Activated CD8-positive, alpha-beta T cell treated with anti-CD3 and anti-CD28 coated beads, Interleukin-2, amount 10 ng/mL, durations not matched to agents 7 days and 5 days (primary cell): ENCODE results near the gene SULT1A1. TPM values are rescaled to one million over a fixed set of nuclear protein-coding genes. Genes with fewer than 3 reads are reported as not detected.
"Not testable (repeated sequence)": the region's sequence is repeated elsewhere in the genome, so short reads cannot be mapped to it uniquely, and the experiment has no call there.

Source experiments
- ATAC-seq: fragments of 150-1000 bp; cut with Tn5 transposase; one replicate; pipeline ENCODE4 v1.10.0; 2021; ENCODE audit warnings: moderate library complexity
- CTCF ChIA-PET: fragments of 350-600 bp; sonication (Branson Sonifier 250); formaldehyde crosslinking; loops from one replicate; lab custom pipeline; 2021; ENCODE audit warnings: antibody characterized with exemption; lab: Charles Lee
- POLR2A ChIA-PET: fragments of 350-600 bp; sonication (Branson Sonifier 250); formaldehyde crosslinking; loops from one replicate; lab custom pipeline; 2021; ENCODE audit warnings: antibody characterized with exemption; lab: Charles Lee
- DNase-seq: peaks from one replicate; pipeline ENCODE4 v3.0.0-alpha.2; 2020
- H3K27ac Mint-ChIP-seq: one replicate; pipeline ENCODE4 v1.8.0; 2021; ENCODE audit warnings: mild to moderate bottlenecking, mixed read lengths
- H3K27me3 Mint-ChIP-seq: one replicate; pipeline ENCODE4 v1.8.0; 2021; ENCODE audit warnings: low read depth, mixed read lengths
- H3K36me3 Mint-ChIP-seq: one replicate; pipeline ENCODE4 v1.8.0; 2021; ENCODE audit warnings: low read depth, mixed read lengths
- H3K4me1 Mint-ChIP-seq: one replicate; pipeline ENCODE4 v1.8.0; 2021; ENCODE audit warnings: low read depth, mixed read lengths
- H3K4me3 Mint-ChIP-seq: one replicate; pipeline ENCODE4 v1.8.0; 2021; ENCODE audit warnings: mild to moderate bottlenecking, mixed read lengths
- H3K9me3 Mint-ChIP-seq: one replicate; pipeline ENCODE4 v1.8.0; 2022; ENCODE audit warnings: mixed read lengths; ENCODE audit not compliant: insufficient read depth
- total RNA-seq, 2 experiments: library from RNA; stranded (reverse); gene quantifications; one replicate each; pipeline ENCODE4 v1.2.3, GENCODE V29; 2021

The SULT1A1 gene
- total RNA-seq, 2 experiments from 2014 or later: 11.8 to 13.0 TPM

DNA sequence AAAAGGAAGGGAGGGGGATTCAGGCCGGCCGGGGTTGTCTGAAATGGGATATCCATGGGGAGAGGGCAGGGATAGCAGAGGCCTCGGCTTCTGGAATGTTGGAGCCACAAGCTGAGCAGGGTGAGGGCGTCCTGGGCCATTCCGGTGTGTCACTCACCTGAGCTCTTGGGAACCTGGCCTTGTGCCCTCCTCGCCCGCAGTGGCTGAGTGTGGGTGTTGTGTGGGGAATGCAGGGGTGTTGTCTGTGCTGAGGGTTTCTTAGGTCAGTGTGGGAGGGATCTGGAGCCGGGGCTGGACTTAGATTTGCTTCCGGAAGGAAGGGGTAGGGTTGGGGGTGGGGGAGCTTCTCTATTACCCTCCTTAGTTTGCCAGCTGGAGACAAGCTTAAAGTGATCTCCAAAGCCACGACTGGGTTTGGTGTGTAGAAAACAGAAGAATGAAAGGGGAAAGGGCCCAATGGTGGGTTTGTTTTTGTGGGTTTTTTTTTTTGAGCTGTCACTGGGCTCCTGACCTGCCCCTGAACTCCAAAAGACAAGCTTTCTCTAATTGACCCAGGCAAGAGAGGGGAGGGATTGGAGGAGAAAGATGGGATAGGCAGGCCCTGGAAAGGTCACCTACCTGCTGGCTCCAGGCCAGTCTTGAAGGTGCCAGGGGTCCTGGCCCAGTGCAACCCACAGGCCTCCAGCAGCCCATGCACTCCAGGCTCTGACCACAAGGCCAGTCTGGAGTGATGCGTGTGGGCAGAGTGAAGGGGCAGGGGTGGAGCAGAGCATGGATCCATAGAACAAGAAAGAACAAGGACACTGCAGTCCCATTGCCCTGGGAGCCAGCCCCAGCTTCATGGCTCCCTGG, 12.8 kb downstream of the SULT1A1 start, which contains the start of gene SULT1A2:
SULT1A2 (minus strand) TSS at position 211 of the 852 bp plus-strand sequence. CDS start 1,120 bp downstream, outside the sequence.
- DNase-seq (no peak), ATAC-seq (no peak)
- Mint-ChIP-seq H3K9me3 (no peaks in the 10 kb centered on the region), H3K27ac (peak within 1 kb of the TSS; percentile 34), H3K36me3 (peaks cover 3% of the 10 kb centered on the region), H3K4me3 (no peak within 1 kb of the TSS), H3K27me3 (no peaks in the 10 kb centered on the region), H3K4me1 (peaks cover 20% of the 10 kb centered on the region)
- ChIA-PET POLR2A (no interaction called here), CTCF (no interaction called here)

DNA sequence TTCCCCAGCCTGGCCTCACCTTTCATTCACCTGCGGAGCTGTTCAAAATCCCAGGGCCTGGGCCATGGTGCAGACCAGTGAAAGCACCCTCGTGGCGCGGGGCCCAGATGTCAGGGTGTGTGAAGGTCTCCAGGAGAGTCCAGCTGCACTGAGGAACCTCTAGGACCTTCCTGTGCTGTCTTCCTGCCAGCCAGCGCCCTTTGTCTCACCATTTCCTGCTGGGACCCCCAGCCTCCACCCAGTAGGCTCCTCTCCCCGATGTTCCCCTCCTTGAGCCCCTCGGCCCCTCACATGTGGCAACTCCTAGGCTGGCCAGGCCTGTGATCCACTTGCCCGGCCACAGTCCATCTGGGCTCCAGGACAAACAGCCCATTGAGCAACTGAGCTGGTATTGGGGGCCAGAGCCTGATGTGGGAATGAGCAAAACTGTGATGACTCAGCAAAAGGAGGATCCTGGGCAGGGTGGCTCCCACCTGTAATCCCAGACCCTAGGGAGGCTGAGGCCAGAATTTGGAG, 13.7 kb downstream of the SULT1A1 start:
- ChIA-PET POLR2A (no interaction called here), CTCF (no interaction called here)
- peaks cover 3% of the 10 kb centered on the region for H3K36me3 Mint-ChIP-seq
- no peak for DNase-seq
- no peaks in the 10 kb centered on the region for H3K9me3 Mint-ChIP-seq
- no peak overlapping the region for H3K27ac Mint-ChIP-seq
- H3K4me1 Mint-ChIP-seq: peaks cover 20% of the 10 kb centered on the region
- H3K27me3 Mint-ChIP-seq: no peaks in the 10 kb centered on the region
- no peak overlapping the region for H3K4me3 Mint-ChIP-seq
- no peak for ATAC-seq

DNA sequence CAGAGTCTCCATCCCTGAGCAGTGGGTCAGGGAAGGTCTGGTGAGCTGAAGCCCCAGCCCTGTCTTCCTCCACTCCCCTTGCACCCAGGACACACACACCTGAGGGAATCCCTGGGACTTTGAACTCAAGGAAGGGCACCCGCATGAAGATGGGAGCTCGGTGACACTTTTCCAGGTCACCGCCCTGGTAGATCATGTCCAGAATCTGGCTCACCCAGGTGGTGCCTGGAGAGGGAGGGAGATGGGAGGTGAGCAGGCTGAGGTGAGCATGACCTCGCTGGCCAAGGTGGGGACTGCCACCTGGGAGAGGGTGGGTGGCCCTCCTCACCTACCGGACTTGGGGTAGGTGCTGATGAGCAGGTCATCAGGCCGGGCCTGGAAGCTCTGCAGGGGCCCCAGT, 14.4 kb downstream of the SULT1A1 start:
- peaks cover 20% of the 10 kb centered on the region for H3K4me1 Mint-ChIP-seq
- CTCF ChIA-PET, H3K27me3 Mint-ChIP-seq, POLR2A ChIA-PET, ATAC-seq, H3K4me3 Mint-ChIP-seq, DNase-seq, H3K36me3 Mint-ChIP-seq, H3K9me3 Mint-ChIP-seq, H3K27ac Mint-ChIP-seq: not testable (repeated sequence)

DNA sequence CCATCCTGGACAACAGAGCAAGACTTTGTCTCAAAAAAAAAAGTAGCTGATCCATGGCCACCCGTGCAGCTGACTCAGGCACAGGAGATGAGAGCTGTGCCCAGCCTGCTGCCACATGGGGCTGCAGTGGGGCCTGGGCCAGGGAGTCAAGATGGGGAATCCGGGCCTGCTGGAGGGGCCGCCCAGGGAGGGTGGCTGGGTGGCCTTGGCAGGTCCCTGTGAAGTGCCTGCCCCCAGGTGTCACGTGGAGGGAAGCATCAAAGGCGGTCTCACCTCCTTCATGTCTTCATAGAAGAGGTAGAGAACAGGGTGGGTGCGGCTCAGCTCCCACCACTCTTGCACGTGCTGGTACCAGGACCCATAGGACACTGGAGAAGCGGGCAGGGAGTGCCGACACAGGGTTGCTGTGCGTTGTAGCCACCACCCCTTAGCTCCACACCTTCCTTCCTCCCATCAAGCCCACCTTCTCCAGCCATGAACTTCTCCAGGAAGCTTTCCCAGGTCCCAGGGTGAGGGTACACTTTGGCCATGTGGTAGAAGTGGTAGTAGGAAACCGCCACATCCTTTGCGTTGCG, 16.8 kb downstream of the SULT1A1 start:
- Mint-ChIP-seq H3K9me3 (no peaks in the 10 kb centered on the region), H3K4me1 (peaks cover 20% of the 10 kb centered on the region), H3K4me3 (no peak overlapping the region), H3K27ac (no peak overlapping the region), H3K27me3 (no peaks in the 10 kb centered on the region), H3K36me3 (peaks cover 25% of the 10 kb centered on the region)
- ChIA-PET CTCF (interaction anchor here (1.0 kb wide), 1 partner anchor 24 kb away, joined by 4 read pairs; no protein-coding TSS in a partner anchor), POLR2A (interaction anchor here (0.6 kb wide), 2 partner anchors 99 to 415 kb away, joined by 3 read pairs; partner anchors contain the start of gene APOBR)
- DNase-seq (no peak), ATAC-seq (no peak)

DNA sequence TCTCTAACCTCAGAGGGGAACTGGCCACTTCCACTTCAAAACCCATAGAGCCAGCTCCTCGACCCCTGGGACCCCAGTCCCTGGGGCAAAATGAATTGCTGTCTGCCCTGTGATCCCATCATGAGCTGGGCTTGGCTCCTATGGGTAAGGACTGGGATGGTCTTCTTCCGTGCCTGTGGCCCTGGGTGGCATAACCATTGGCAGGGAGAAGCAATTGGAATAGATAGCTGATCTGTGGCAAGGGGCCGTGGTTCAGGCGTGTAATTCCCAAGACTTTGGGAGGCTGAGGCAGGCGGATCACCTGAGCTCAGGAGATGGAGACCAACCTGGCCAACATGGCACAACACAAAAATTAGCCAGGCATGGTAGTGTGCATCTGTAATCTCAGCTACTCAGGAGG, 17.3 kb downstream of the SULT1A1 start:
- DNase-seq: no peak
- no peak for ATAC-seq
- Mint-ChIP-seq H3K27me3 (no peaks in the 10 kb centered on the region), H3K9me3 (no peaks in the 10 kb centered on the region), H3K27ac (no peak overlapping the region), H3K4me3 (no peak overlapping the region), H3K4me1 (peaks cover 20% of the 10 kb centered on the region), H3K36me3 (peaks cover 25% of the 10 kb centered on the region)
- ChIA-PET POLR2A (interaction anchor here (0.6 kb wide), 1 partner anchor 414 kb away, joined by 3 read pairs; no protein-coding TSS in a partner anchor), CTCF (interaction anchor here (1.0 kb wide), 1 partner anchor 24 kb away, joined by 4 read pairs; no protein-coding TSS in a partner anchor)

DNA sequence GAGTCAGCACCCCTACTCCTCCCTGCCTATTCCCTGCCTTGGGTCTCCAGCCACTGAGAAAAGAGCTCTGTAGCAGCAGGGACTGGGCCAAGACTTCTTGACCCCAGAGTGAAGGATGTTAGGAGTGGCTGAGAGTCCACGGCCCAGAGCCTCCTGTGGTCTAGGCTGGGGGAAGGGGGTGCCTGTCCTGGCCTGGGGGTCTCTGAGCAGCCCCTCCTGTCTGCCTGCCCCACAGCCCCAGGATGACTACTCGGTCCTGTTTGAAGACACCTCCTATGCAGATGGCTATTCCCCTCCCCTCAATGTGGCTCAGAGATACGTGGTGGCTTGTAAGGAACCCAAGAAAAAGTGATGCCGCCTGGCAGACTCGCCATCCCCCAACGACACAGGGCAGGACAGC, 18.5 kb downstream of the SULT1A1 start:
- no peaks in the 10 kb centered on the region for H3K9me3 Mint-ChIP-seq
- H3K27ac Mint-ChIP-seq: no peak overlapping the region
- DNase-seq: no peak
- H3K36me3 Mint-ChIP-seq: peaks cover 34% of the 10 kb centered on the region
- H3K27me3 Mint-ChIP-seq: no peaks in the 10 kb centered on the region
- ChIA-PET POLR2A (no interaction called here), CTCF (no interaction called here)
- peaks cover 10% of the 10 kb centered on the region for H3K4me1 Mint-ChIP-seq
- no peak for ATAC-seq
- no peak overlapping the region for H3K4me3 Mint-ChIP-seq

- ATAC-seq (no peak), DNase-seq (no peak)
- no peak overlapping the region for H3K27ac Mint-ChIP-seq
- peaks cover 10% of the 10 kb centered on the region for H3K4me1 Mint-ChIP-seq
- peaks cover 37% of the 10 kb centered on the region for H3K36me3 Mint-ChIP-seq
- no peaks in the 10 kb centered on the region for H3K27me3 Mint-ChIP-seq
- ChIA-PET CTCF (no interaction called here), POLR2A (no interaction called here)
- no peaks in the 10 kb centered on the region for H3K9me3 Mint-ChIP-seq
- no peak overlapping the region for H3K4me3 Mint-ChIP-seq
Measured at GRCh38 chr16:28590384-28591340, 19.2 kb downstream of the SULT1A1 start.

DNA sequence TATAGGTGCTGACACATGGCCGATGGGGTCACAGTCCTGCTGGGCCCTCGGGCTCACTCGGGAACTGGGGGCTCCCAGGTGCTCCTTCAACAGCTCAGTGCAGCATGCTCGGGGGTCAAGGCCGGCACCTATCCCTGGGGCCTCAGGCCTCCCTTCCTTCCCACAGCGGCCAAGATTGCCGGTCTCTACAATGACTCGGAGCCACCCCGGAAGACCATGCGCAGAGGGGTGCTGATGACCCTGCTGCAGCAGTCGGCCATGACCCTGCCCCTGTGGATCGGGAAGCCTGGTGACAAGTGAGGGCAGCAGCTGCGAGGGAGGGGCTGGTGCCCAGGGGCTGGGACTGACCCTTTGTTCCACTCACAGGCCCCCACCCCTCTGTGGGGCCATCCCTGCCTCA, 19.9 kb downstream of the SULT1A1 start:
- POLR2A ChIA-PET: no interaction called here
- ATAC-seq: no peak
- H3K27ac Mint-ChIP-seq: no peak overlapping the region
- peaks cover 40% of the 10 kb centered on the region for H3K36me3 Mint-ChIP-seq
- H3K4me1 Mint-ChIP-seq: peaks cover 10% of the 10 kb centered on the region
- CTCF ChIA-PET: no interaction called here
- no peak for DNase-seq
- H3K4me3 Mint-ChIP-seq: no peak overlapping the region
- H3K27me3 Mint-ChIP-seq: no peaks in the 10 kb centered on the region
- no peaks in the 10 kb centered on the region for H3K9me3 Mint-ChIP-seq

DNA sequence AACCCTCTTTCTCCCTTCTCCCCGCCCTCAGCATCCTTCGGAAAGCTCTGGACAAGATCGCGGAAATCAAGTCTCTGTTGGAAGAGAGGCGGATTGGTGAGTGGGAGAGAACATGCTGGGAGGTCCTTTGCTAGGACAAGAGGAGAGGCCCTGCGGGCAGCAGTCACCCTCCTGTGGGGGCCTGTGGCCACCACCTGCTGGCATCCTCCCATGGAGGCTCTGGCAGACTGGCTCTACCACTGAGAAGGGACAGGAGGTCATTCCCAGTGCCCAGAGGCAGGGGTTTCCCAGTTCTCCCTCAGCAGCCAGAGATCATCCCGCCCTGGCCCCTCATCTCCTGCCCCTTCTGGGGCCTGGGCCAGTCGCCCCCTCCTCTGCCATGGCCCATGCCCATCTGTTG, 20.8 kb downstream of the SULT1A1 start:
- no peaks in the 10 kb centered on the region for H3K27me3 Mint-ChIP-seq
- peaks cover 43% of the 10 kb centered on the region for H3K36me3 Mint-ChIP-seq
- ChIA-PET CTCF (no interaction called here), POLR2A (no interaction called here)
- DNase-seq (no peak), ATAC-seq (no peak)
- no peak overlapping the region for H3K4me3 Mint-ChIP-seq
- H3K9me3 Mint-ChIP-seq: no peaks in the 10 kb centered on the region
- H3K4me1 Mint-ChIP-seq: peaks cover 9% of the 10 kb centered on the region
- no peak overlapping the region for H3K27ac Mint-ChIP-seq

DNA sequence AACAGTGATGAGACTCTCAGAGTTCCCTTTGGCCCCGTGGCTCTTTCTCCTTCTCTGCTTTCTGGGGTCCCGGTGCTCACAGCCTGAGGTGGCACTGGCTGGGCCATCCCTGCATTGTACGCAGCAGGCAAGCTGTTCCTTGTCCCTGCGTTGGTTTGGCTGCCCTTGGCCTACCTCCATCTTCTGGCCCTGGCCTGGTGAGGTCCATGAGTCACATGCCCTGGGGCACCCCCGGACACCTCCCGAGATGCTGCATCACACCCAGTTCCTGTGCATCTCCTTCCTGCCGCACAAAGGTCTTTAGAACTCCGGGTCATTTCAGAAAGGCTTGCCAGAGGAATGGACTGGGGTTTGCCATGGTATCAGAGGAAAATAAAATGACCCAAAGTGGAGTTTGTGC, 22.5 kb downstream of the SULT1A1 start:
- no peak overlapping the region for H3K4me3 Mint-ChIP-seq
- no peaks in the 10 kb centered on the region for H3K27me3 Mint-ChIP-seq
- CTCF ChIA-PET: no interaction called here
- no peak for ATAC-seq
- no peaks in the 10 kb centered on the region for H3K9me3 Mint-ChIP-seq
- POLR2A ChIA-PET: no interaction called here
- DNase-seq: no peak
- H3K36me3 Mint-ChIP-seq: peaks cover 51% of the 10 kb centered on the region
- H3K27ac Mint-ChIP-seq: no peak overlapping the region
- H3K4me1 Mint-ChIP-seq: no peaks in the 10 kb centered on the region

DNA sequence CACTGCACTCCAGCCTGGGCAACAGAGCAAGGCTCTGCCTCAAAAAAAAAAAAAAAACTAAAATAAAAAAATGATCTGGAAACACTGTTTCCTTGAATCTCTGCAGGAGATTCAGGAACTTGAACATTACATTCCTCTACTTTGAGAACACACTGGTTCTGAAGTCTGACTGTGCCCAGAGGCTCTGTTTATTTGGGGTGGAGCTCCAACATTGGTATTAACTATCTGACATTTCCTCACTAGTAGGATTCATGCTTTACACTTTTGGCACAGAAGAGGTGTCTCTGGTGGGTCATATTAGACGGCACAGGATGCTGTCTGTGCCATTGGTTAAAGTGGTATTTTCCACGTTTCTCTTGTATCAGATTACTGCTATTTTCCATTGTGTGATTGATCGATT, 23.4 kb downstream of the SULT1A1 start:
- Mint-ChIP-seq H3K4me1 (no peaks in the 10 kb centered on the region), H3K9me3 (no peaks in the 10 kb centered on the region), H3K36me3 (peaks cover 56% of the 10 kb centered on the region), H3K27me3 (no peaks in the 10 kb centered on the region), H3K27ac (no peak overlapping the region), H3K4me3 (no peak overlapping the region)
- DNase-seq (no peak), ATAC-seq (no peak)
- CTCF ChIA-PET: no interaction called here
- POLR2A ChIA-PET: no interaction called here
